Right hindlimb (tissue), 1 donor: ENCODE data around the gene FNDC11.

ENCODE experiments used
- DNase-seq: peaks from one replicate; pipeline ENCODE4 v3.0.0-alpha.2; 2018

Gene FNDC11

DNA sequence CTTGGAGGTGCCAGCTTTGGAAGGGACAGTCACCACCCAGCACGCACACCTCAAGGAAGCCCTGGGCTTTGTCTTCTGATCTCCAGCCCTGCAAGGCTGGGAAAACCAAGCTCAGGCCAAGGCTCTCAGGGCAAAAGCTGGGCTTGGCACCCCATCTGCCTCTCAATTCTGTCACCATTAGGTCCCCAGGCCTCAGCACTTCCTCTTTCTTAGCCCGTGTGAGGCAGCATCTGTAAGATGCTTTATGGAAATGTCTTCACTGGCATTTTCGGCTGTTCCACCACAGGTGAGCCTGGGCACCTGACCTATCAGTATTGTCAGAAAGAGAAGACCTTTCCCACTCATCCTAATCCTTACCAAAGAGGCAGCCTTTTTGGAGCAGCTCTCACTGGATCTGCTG, 48.4 kb downstream of the FNDC11 start:
- no peak for DNase-seq
